ENCODE measurements around the gene FAM120AOS. TPM values are rescaled to one million over a fixed set of nuclear protein-coding genes. Genes with fewer than 3 reads are reported as not detected.

The FAM120AOS gene
- total and polyA plus RNA-seq, 2 of the 8 experiments (the other 6 are each of a cell fraction or from before 2014, with no cell fraction given): 29.6 to 37.6 TPM

- no peak for TF ChIP-seq CHD7 (IDR thresholded peaks at IDR 0.05; ENCODE audit: insufficient replicate concordance, low read length)
- TF ChIP-seq JUN (IDR thresholded peaks at IDR 0.05; ENCODE audit: low read depth, low read length): no peak
- TF ChIP-seq KDM5A (IDR thresholded peaks at IDR 0.05; ENCODE audit: low read length): no peak
- peak; percentile 18 for TF ChIP-seq CTBP2 (IDR thresholded peaks at IDR 0.05; ENCODE audit: borderline replicate concordance, insufficient read depth, insufficient read length, low read length)
- no peak for TF ChIP-seq HDAC2 (IDR thresholded peaks at IDR 0.05; ENCODE audit: borderline replicate concordance in 1 of 2, low read depth in 2 of 2, low read length in 2 of 2)
- no peak for TF ChIP-seq RXRA (IDR thresholded peaks at IDR 0.05; ENCODE audit: insufficient read depth, low read depth, low read length)
- no peak for TF ChIP-seq MAFK (IDR thresholded peaks at IDR 0.05; ENCODE audit: low read depth, low read length)
- TF ChIP-seq JUND (IDR thresholded peaks at IDR 0.05; ENCODE audit: low read length): no peak
- TF ChIP-seq KDM4A (IDR thresholded peaks at IDR 0.05; ENCODE audit: low read depth, low read length, severe bottlenecking): no peak
Observed at GRCh38 chr9:93453047-93453914, at the start of gene FAM120AOS (continued).
